HCT116 (cell line): Measurements from ENCODE around the gene PRKG1. TPM values are rescaled to one million over a fixed set of nuclear protein-coding genes. Genes with fewer than 3 reads are reported as not detected.

ENCODE experiments used
- ATAC-seq: fragments of 200-7000 bp; cut with Tn5 transposase; 2 replicates; pipeline ENCODE4 v1.9.1; 2020; ENCODE audit warnings: mild to moderate bottlenecking, moderate library complexity
- BruUV-seq: library from RNA; stranded (reverse); fragments of 400-500 nt; replicated peaks from 2 replicates; lab custom pipeline; 2021; lab: Mats Ljungman, UMichigan
- CTCF ChIA-PET: fragments of 300-600 bp; sonication (Branson Sonifier 250); formaldehyde crosslinking; loops from one replicate; lab custom pipeline; 2021; ENCODE audit warnings: antibody characterized with exemption; lab: Charles Lee
- POLR2A ChIA-PET: fragments of 300-600, 350-600 bp; sonication (Branson Sonifier 250); formaldehyde crosslinking; loops from one replicate; lab custom pipeline; 2021; ENCODE audit warnings: antibody characterized with exemption; lab: Charles Lee
- RAD21 ChIA-PET, 2 experiments: fragments of 300-600 bp; sonication (Branson Sonifier 250); formaldehyde crosslinking; loops; one replicate each; lab custom pipeline; 2023; ENCODE audit warnings: low total read pairs in 2 of 2; ENCODE audit not compliant: uncharacterized antibody in 2 of 2, unreplicated experiment in 2 of 2, low non-redundant PET in 1 of 2; lab: Charles Lee
- DNase-seq: peaks from one replicate; pipeline ENCODE4 v3.0.0-alpha.2; 2010; ENCODE audit warnings: low read depth, low spot score
- H2AFZ ChIP-seq: fragments of 200-600 bp; shearing (Covaris generic), sonication (generic); 2 replicates; pipeline ENCODE4 v1.6.1; 2017; ENCODE audit warnings: low read depth, mixed run types, mixed read lengths, antibody characterized with exemption, low read length; ENCODE audit not compliant: poor library complexity, severe bottlenecking
- H3K27ac ChIP-seq: 2 replicates; pipeline ENCODE4 v1.5.1; 2012; ENCODE audit warnings: low read depth, low read length
- H3K27me3 ChIP-seq: fragments of 200-600 bp; sonication (generic); 2 replicates; pipeline ENCODE4 v1.6.1; 2016; ENCODE audit warnings: mixed run types, low read length, mixed read lengths; ENCODE audit not compliant: insufficient read depth
- H3K36me3 ChIP-seq, 2 experiments: fragments of 200-500 bp in 1 of 2; fragments of 200-600 bp in 1 of 2; sonication (Bioruptor generic) in 1 of 2; sonication (generic) in 1 of 2; 2 replicates each; pipeline versions ENCODE4 v1.5.1 to v1.6.1; 2014 to 2016; ENCODE audit warnings: low read length in 2 of 2, inconsistent platforms in 1 of 2, mixed read lengths in 1 of 2, mixed run types in 1 of 2; ENCODE audit not compliant: insufficient read depth in 2 of 2, control insufficient read depth in 1 of 2
- H3K4me1 ChIP-seq, 2 experiments: fragments of 200-600 bp in 1 of 2; sonication (generic) in 1 of 2; 2 replicates each; pipeline versions ENCODE4 v1.5.1 to v1.6.1; 2012 to 2017; ENCODE audit warnings: low read length in 2 of 2, inconsistent platforms in 1 of 2, mild to moderate bottlenecking in 1 of 2, mixed read lengths in 1 of 2, mixed run types in 1 of 2, moderate library complexity in 1 of 2; ENCODE audit not compliant: insufficient read depth in 2 of 2, control insufficient read depth in 1 of 2
- H3K4me2 ChIP-seq: fragments of 200-600 bp; sonication (generic); 2 replicates; pipeline ENCODE4 v1.6.1; 2017; ENCODE audit warnings: mixed run types, low read length, mixed read lengths
- H3K4me3 ChIP-seq, 2 experiments: fragments of 200-600 bp in 1 of 2; sonication (generic) in 1 of 2; replicated peaks in 1 of 2; 2 replicates each; pipeline ENCODE4 v1.5.1; 2011 to 2016; ENCODE audit warnings: low read length in 2 of 2, control low read depth in 1 of 2, low read depth in 1 of 2, mild to moderate bottlenecking in 1 of 2, mixed read lengths in 1 of 2, mixed run types in 1 of 2
- H3K79me2 ChIP-seq: fragments of 200-600 bp; sonication (generic); 2 replicates; pipeline ENCODE4 v1.6.1; 2017; ENCODE audit warnings: mild to moderate bottlenecking, mixed run types, low read length, moderate library complexity, mixed read lengths; ENCODE audit not compliant: insufficient read depth
- H3K9ac ChIP-seq: fragments of 200-600 bp; sonication (generic); 2 replicates; pipeline ENCODE4 v1.6.1; 2016; ENCODE audit warnings: low read length, mixed read lengths
- H3K9me2 ChIP-seq: fragments of 200-600 bp; sonication (generic), shearing (Covaris generic); 2 replicates; pipeline ENCODE4 v1.6.1; 2017; ENCODE audit warnings: mixed run types, mild to moderate bottlenecking, moderate library complexity; ENCODE audit not compliant: insufficient read depth
- H3K9me3 ChIP-seq, 2 experiments: fragments of 200-500 bp in 1 of 2; fragments of 200-600 bp in 1 of 2; sonication (Bioruptor generic) in 1 of 2; sonication (generic) in 1 of 2; 2 replicates each; pipeline ENCODE4 v1.6.1; 2014 to 2017; ENCODE audit warnings: low read length in 2 of 2, mixed read lengths in 2 of 2, inconsistent platforms in 1 of 2, low read depth in 1 of 2, mild to moderate bottlenecking in 1 of 2, mixed run types in 1 of 2, moderate library complexity in 1 of 2; ENCODE audit not compliant: control insufficient read depth in 1 of 2, insufficient read depth in 1 of 2
- H4K20me1 ChIP-seq: fragments of 200-600 bp; sonication (generic), shearing (Covaris generic); 2 replicates; pipeline ENCODE4 v1.6.1; 2017; ENCODE audit warnings: mixed run types, mild to moderate bottlenecking, moderate library complexity; ENCODE audit not compliant: insufficient read depth
- CBX3 ChIP-seq: IDR thresholded peaks from 2 replicates; pipeline ENCODE4 v1.6.1; 2012; ENCODE audit warnings: low read depth
- CEBPB ChIP-seq: IDR thresholded peaks from 2 replicates; pipeline ENCODE4 v1.6.1; 2012; ENCODE audit warnings: low read depth
- EGR1 ChIP-seq: IDR thresholded peaks from 2 replicates; pipeline ENCODE4 v1.6.1; 2012; ENCODE audit warnings: low read depth
- ELF1 ChIP-seq: IDR thresholded peaks from 2 replicates; pipeline ENCODE4 v1.6.1; 2012; ENCODE audit warnings: low read depth, borderline replicate concordance
- EZH2 ChIP-seq: fragments of 200-600 bp; sonication (generic); IDR thresholded peaks from 2 replicates; pipeline ENCODE4 v1.6.1; 2017; ENCODE audit warnings: antibody characterized with exemption, mixed run types
- EZH2phosphoT487 ChIP-seq: fragments of 200-600 bp; IDR thresholded peaks from 2 replicates; pipeline ENCODE4 v1.6.1; 2018; ENCODE audit warnings: antibody characterized with exemption, borderline replicate concordance
- JUND ChIP-seq: IDR thresholded peaks from 2 replicates; pipeline ENCODE4 v1.6.1; 2012
- POLR2A ChIP-seq: IDR thresholded peaks from 2 replicates; pipeline ENCODE4 v1.7.0; 2011; ENCODE audit warnings: borderline replicate concordance; ENCODE audit not compliant: insufficient read depth, insufficient read length; ENCODE audit errors: extremely low read depth
- REST ChIP-seq: IDR thresholded peaks from 2 replicates; pipeline ENCODE4 v1.6.1; 2012; ENCODE audit warnings: low read depth
- SIN3A ChIP-seq: IDR thresholded peaks from 2 replicates; pipeline ENCODE4 v1.6.1; 2012; ENCODE audit warnings: low read depth
- SP1 ChIP-seq: IDR thresholded peaks from 2 replicates; pipeline ENCODE4 v1.6.1; 2012; ENCODE audit warnings: low read depth
- SRF ChIP-seq: IDR thresholded peaks from 2 replicates; pipeline ENCODE4 v1.6.1; 2012; ENCODE audit warnings: low read depth
- TCF7L2 ChIP-seq: IDR thresholded peaks from 2 replicates; pipeline ENCODE4 v1.7.0; 2011; ENCODE audit warnings: borderline replicate concordance, inconsistent platforms; ENCODE audit not compliant: insufficient read depth, insufficient read length; ENCODE audit errors: extremely low read depth
- YY1 ChIP-seq: IDR thresholded peaks from 2 replicates; pipeline ENCODE4 v1.6.1; 2011; ENCODE audit warnings: low read length, low read depth, moderate library complexity, mild to moderate bottlenecking; ENCODE audit not compliant: insufficient replicate concordance; ENCODE audit errors: extremely low read depth
- ZBTB33 ChIP-seq: IDR thresholded peaks from 2 replicates; pipeline ENCODE4 v1.6.1; 2011; ENCODE audit warnings: mild to moderate bottlenecking, low read length, moderate library complexity; ENCODE audit not compliant: insufficient replicate concordance; ENCODE audit errors: extremely low read depth
- ZFX ChIP-seq: fragments of 450-650 bp; IDR thresholded peaks from 2 replicates; pipeline ENCODE4 v1.6.1; 2017
- ZNF274 ChIP-seq: fragments of 200-500 bp; sonication (Bioruptor generic); IDR thresholded peaks from 2 replicates; pipeline ENCODE4 v1.6.1; 2014; ENCODE audit warnings: mild to moderate bottlenecking, low read depth, low read length, inconsistent platforms
- intact Hi-C: fragments of 100-400 bp; cut with micrococcal nuclease; formaldehyde crosslinking; loops from 2 replicates; pipeline ENCODE4 v1.10.0; 2022
- total RNA-seq: library from RNA; stranded (reverse); gene quantifications from one replicate; pipeline ENCODE4 v1.2.1, GENCODE V29; 2021; ENCODE audit not compliant: unreplicated experiment

The PRKG1 gene
- total RNA-seq, 1 experiment from 2014 or later, result 1.4 TPM

- no TSS peak for BruUV-seq
- H3K4me3 ChIP-seq, result no peak overlapping the region
- no peaks in the 10 kb centered on the region for H3K9me3 ChIP-seq
- TF ChIP-seq TCF7L2, result no peak
- no peak for TF ChIP-seq YY1
- no peak for TF ChIP-seq ZNF274
- no peak for TF ChIP-seq SP1
- no peak for TF ChIP-seq POLR2A
- no peak for TF ChIP-seq REST
- TF ChIP-seq ZBTB33, result no peak
- no peak for TF ChIP-seq CBX3
- TF ChIP-seq SRF, result no peak
- TF ChIP-seq ELF1, result no peak
- no peak for TF ChIP-seq ZFX
- TF ChIP-seq EZH2phosphoT487, result no peak
- TF ChIP-seq SIN3A, result no peak
- no peak for TF ChIP-seq JUND
- TF ChIP-seq CEBPB, result no peak
- no peak for TF ChIP-seq EGR1
- TF ChIP-seq EZH2, result no peak
- no peaks in the 10 kb centered on the region for H3K79me2 ChIP-seq
- CTCF ChIA-PET, result no interaction called here
- POLR2A ChIA-PET, result no interaction called here
- intact Hi-C loops, result no loop called here
- no peak overlapping the region for H2AFZ ChIP-seq
- H3K9me2 ChIP-seq, result no peaks in the 10 kb centered on the region
- no peaks in the 10 kb centered on the region for H4K20me1 ChIP-seq
- RAD21 ChIA-PET, result interaction anchor here in 1 of 2 experiments (0.5 kb wide), 1 partner anchor 432 kb away, joined by 3 read pairs; no protein-coding TSS in a partner anchor
- H3K27ac ChIP-seq, result no peak overlapping the region
- no peak overlapping the region for H3K9ac ChIP-seq
- H3K36me3 ChIP-seq, result no peaks in the 10 kb centered on the region
- H3K4me2 ChIP-seq, result no peak overlapping the region
- no peak for ATAC-seq
- no peak for DNase-seq
- H3K27me3 ChIP-seq, result 0 out of 2 replicates have a peak, but pooled peaks cover 6% of the 10 kb centered on the region
- no peaks in the 10 kb centered on the region for H3K4me1 ChIP-seq
Observed at GRCh38 chr10:51527522-51528219, 453.4 kb downstream of the PRKG1 start.
